ENCODE measurements around the gene LDLRAD4.

LDLRAD4 gene

DNA sequence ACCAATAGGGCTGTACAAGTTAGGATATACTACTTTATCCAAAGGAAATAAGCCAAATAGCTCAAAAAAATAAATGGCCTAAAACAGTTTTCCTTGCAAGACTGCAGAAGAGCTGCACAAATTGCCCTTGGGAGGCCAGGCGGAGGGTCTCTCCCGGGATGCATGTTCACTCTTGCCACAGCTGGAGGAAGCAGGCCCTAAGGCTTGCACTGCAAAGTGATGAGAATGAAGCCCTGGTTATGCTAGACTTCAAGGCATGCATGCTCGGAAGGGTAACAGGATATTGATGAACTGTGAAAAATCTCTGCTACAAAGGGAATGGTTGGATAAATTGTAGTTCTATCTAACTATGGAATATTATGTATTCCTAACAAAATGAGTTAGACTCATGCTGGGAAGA is 27.5 kb upstream of the LDLRAD4 start:
- TF ChIP-seq, protein P1, sequence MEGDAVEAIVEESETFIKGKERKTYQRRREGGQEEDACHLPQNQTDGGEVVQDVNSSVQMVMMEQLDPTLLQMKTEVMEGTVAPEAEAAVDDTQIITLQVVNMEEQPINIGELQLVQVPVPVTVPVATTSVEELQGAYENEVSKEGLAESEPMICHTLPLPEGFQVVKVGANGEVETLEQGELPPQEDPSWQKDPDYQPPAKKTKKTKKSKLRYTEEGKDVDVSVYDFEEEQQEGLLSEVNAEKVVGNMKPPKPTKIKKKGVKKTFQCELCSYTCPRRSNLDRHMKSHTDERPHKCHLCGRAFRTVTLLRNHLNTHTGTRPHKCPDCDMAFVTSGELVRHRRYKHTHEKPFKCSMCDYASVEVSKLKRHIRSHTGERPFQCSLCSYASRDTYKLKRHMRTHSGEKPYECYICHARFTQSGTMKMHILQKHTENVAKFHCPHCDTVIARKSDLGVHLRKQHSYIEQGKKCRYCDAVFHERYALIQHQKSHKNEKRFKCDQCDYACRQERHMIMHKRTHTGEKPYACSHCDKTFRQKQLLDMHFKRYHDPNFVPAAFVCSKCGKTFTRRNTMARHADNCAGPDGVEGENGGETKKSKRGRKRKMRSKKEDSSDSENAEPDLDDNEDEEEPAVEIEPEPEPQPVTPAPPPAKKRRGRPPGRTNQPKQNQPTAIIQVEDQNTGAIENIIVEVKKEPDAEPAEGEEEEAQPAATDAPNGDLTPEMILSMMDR (IDR thresholded peaks at IDR 0.05; ENCODE audit: low read depth, low read length) = no peak
- Histone ChIP-seq H3K9me3 (ENCODE audit: severe bottlenecking) (no peaks in the 10 kb centered on the region), H3K27me3 (ENCODE audit: insufficient read depth, low read depth, severe bottlenecking) (no peaks in the 10 kb centered on the region), H3K36me3 (no peaks in the 10 kb centered on the region), H3K27ac (no peak overlapping the region), H3K4me3 (ENCODE audit: low read depth, low read length) (no peak overlapping the region)
- DNase-seq = no peak

DNA sequence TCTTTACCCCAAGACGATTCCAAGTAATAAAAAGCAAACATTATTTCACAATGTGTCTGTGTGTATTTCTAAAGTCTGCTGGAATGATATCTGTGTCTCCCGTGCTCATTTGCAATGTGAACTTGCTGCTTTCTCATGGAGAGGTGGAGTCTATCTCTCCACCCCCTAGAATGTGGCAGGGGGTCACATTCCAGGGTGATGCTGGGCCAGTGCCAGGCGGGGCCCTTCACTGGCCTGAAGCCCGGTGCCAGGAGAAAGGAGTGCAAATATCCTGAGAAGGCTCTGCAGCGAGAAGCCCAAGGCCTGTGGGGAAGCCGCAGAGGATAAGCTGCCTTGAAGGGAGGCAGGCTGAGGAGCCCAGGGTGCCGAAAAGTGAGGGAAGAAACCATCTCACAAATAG is 26.8 kb upstream of the LDLRAD4 start:
- H3K27me3 ChIP-seq (ENCODE audit: insufficient read depth, low read depth, severe bottlenecking) = no peaks in the 10 kb centered on the region
- DNase-seq = no peak
- H3K27ac ChIP-seq = no peak overlapping the region
- TF ChIP-seq, protein P1 (IDR thresholded peaks at IDR 0.05; ENCODE audit: low read depth, low read length) = no peak
- H3K36me3 ChIP-seq = no peaks in the 10 kb centered on the region
- H3K4me3 ChIP-seq (ENCODE audit: low read depth, low read length) = no peak overlapping the region
- no peaks in the 10 kb centered on the region for H3K9me3 ChIP-seq (ENCODE audit: severe bottlenecking)

- no peaks in the 10 kb centered on the region for H3K27me3 ChIP-seq (ENCODE audit: insufficient read depth, low read depth, severe bottlenecking)
- H3K4me3 ChIP-seq (ENCODE audit: low read depth, low read length) = no peak overlapping the region
- no peaks in the 10 kb centered on the region for H3K36me3 ChIP-seq
- H3K9me3 ChIP-seq (ENCODE audit: severe bottlenecking) = no peaks in the 10 kb centered on the region
- TF ChIP-seq, protein P1 (IDR thresholded peaks at IDR 0.05; ENCODE audit: low read depth, low read length) = no peak
- H3K27ac ChIP-seq = no peak overlapping the region
- no peak for DNase-seq
Observed at GRCh38 chr18:13192970-13193369, 25.6 kb upstream of the LDLRAD4 start.

- Histone ChIP-seq H3K4me3 (ENCODE audit: low read depth, low read length) (no peak overlapping the region), H3K27me3 (ENCODE audit: insufficient read depth, low read depth, severe bottlenecking) (no peaks in the 10 kb centered on the region), H3K36me3 (no peaks in the 10 kb centered on the region), H3K27ac (no peak overlapping the region), H3K9me3 (ENCODE audit: severe bottlenecking) (no peaks in the 10 kb centered on the region)
- DNase-seq = no peak
- TF ChIP-seq, protein P1 (IDR thresholded peaks at IDR 0.05; ENCODE audit: low read depth, low read length) = no peak
Observed at GRCh38 chr18:13194239-13194638, 24.3 kb upstream of the LDLRAD4 start.

GRCh38 chr18:13198701-13199100 is 19.9 kb upstream of the LDLRAD4 start:
- H3K27ac ChIP-seq = no peak overlapping the region
- H3K36me3 ChIP-seq = no peaks in the 10 kb centered on the region
- no peaks in the 10 kb centered on the region for H3K9me3 ChIP-seq (ENCODE audit: severe bottlenecking)
- no peaks in the 10 kb centered on the region for H3K27me3 ChIP-seq (ENCODE audit: insufficient read depth, low read depth, severe bottlenecking)
- no peak overlapping the region for H3K4me3 ChIP-seq (ENCODE audit: low read depth, low read length)
- TF ChIP-seq, protein P1 (IDR thresholded peaks at IDR 0.05; ENCODE audit: low read depth, low read length) = no peak
- DNase-seq = no peak

- Histone ChIP-seq H3K4me3 (ENCODE audit: low read depth, low read length) (no peak overlapping the region), H3K9me3 (ENCODE audit: severe bottlenecking) (no peaks in the 10 kb centered on the region), H3K27me3 (ENCODE audit: insufficient read depth, low read depth, severe bottlenecking) (no peaks in the 10 kb centered on the region), H3K36me3 (no peaks in the 10 kb centered on the region), H3K27ac (no peak overlapping the region)
- TF ChIP-seq, protein P1 (IDR thresholded peaks at IDR 0.05; ENCODE audit: low read depth, low read length) = no peak
- DNase-seq = no peak
Observed at GRCh38 chr18:13199169-13199568, 19.4 kb upstream of the LDLRAD4 start.

All from WERI-Rb-1 (cell line).